AG04449 (cell line): ENCODE measurements around the gene CMPK1.

Experiments used
- CTCF ChIA-PET: fragments of 350-600 bp; formaldehyde crosslinking; extraction: SDS; loops from one replicate; lab custom pipeline; 2021; ENCODE audit warnings: antibody characterized with exemption; lab: Yijun Ruan, JAX
- POLR2A ChIA-PET: fragments of 400-600, 350-600 bp; formaldehyde crosslinking; extraction: SDS; loops from one replicate; lab custom pipeline; 2020; ENCODE audit warnings: antibody characterized with exemption, inconsistent platforms; lab: Yijun Ruan, JAX
- DNase-seq: peaks from one replicate; pipeline ENCODE4 v3.0.0-alpha.2; 2010; ENCODE audit warnings: low read depth, low spot score
- H3K4me3 ChIP-seq: 2 replicates; pipeline ENCODE4 v1.5.1; 2011; ENCODE audit warnings: low read depth, mild to moderate bottlenecking, control low read depth, low read length
- TF ChIP-seq, protein P1 (sequence below): IDR thresholded peaks from one replicate; pipeline ENCODE4 v1.5.1; 2011; ENCODE audit warnings: mild to moderate bottlenecking, moderate library complexity, low read length, control low read depth, inconsistent platforms; ENCODE audit not compliant: insufficient read depth; ENCODE audit errors: missing control alignments

The CMPK1 gene

GRCh38 chr1:47347735-47348134, 14.1 kb downstream of the CMPK1 start:
- POLR2A ChIA-PET: no interaction called here

GRCh38 chr1:47348246-47348645, 14.7 kb downstream of the CMPK1 start:
- no peak for DNase-seq
- TF ChIP-seq, protein P1, sequence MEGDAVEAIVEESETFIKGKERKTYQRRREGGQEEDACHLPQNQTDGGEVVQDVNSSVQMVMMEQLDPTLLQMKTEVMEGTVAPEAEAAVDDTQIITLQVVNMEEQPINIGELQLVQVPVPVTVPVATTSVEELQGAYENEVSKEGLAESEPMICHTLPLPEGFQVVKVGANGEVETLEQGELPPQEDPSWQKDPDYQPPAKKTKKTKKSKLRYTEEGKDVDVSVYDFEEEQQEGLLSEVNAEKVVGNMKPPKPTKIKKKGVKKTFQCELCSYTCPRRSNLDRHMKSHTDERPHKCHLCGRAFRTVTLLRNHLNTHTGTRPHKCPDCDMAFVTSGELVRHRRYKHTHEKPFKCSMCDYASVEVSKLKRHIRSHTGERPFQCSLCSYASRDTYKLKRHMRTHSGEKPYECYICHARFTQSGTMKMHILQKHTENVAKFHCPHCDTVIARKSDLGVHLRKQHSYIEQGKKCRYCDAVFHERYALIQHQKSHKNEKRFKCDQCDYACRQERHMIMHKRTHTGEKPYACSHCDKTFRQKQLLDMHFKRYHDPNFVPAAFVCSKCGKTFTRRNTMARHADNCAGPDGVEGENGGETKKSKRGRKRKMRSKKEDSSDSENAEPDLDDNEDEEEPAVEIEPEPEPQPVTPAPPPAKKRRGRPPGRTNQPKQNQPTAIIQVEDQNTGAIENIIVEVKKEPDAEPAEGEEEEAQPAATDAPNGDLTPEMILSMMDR: no peak
- no peak overlapping the region for H3K4me3 ChIP-seq
- ChIA-PET CTCF (interaction anchor here (1.3 to 2.6 kb wide), 3 partner anchors 8 to 89 kb away, joined by 7 to 10 read pairs (median 8); partner anchors contain the start of gene FOXD2), POLR2A (no interaction called here)

More at GRCh38 chr1:47347735-47348134, 14.1 kb downstream of the CMPK1 start:
- TF ChIP-seq, protein P1: no peak
- H3K4me3 ChIP-seq: no peak overlapping the region
- DNase-seq: no peak
- CTCF ChIA-PET: interaction anchor here (2.6 kb wide), 1 partner anchor 90 kb away, joined by 10 read pairs; the partner anchor contains the start of gene FOXD2

DNA sequence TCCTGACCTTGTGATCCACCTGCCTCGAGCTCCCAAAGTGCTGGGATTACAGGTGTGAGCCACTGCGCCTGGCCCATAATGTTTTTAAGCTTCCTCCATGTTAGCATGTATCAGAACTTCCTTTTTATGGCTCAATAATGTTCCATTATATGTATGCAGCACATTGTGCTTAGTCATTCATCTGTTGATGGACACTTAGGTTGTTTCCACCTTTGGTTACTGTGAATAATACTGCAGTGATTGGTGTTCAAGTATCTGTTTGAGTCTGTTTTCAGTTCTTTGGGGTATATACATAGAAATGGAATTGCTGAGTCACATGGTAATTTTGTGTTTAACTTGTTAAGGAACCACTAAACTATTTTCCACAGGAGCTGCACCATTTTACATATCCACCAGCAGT, 17.7 kb downstream of the CMPK1 start:
- ChIA-PET CTCF (interaction anchor here (1.0 to 1.3 kb wide), 6 partner anchors 12 to 652 kb away, joined by 3 to 4 read pairs (median 3); partner anchors contain the start of gene FOXD2), POLR2A (interaction anchor here (0.6 to 1.2 kb wide), 2 partner anchors 18 to 831 kb away, joined by 3 to 4 read pairs; partner anchors contain the start of gene CMPK1)
- TF ChIP-seq, protein P1: no peak
- no peak for DNase-seq
- H3K4me3 ChIP-seq: no peak overlapping the region

DNA sequence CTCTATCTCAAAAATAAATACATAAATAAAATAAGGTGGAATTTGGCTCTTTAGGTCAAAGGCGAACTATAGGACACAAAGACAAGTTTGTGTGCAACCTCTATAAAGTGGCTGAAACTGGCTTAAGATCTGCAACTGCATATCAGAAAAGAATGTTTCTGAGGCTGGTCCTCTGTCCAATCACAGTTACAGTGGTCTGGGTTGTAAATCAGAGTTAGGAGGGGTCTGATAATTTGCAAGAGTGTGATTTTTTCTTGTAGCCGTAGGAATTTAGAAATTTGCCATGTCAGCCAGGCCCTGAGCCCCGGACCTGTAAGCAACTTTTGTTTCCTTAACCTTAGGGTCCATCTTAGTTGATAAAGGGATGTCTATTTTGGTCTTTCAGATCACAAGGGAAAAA, 27.8 kb downstream of the CMPK1 start:
- ChIA-PET CTCF (no interaction called here), POLR2A (no interaction called here)
- DNase-seq: no peak
- H3K4me3 ChIP-seq: no peak overlapping the region
- TF ChIP-seq, protein P1: no peak

DNA sequence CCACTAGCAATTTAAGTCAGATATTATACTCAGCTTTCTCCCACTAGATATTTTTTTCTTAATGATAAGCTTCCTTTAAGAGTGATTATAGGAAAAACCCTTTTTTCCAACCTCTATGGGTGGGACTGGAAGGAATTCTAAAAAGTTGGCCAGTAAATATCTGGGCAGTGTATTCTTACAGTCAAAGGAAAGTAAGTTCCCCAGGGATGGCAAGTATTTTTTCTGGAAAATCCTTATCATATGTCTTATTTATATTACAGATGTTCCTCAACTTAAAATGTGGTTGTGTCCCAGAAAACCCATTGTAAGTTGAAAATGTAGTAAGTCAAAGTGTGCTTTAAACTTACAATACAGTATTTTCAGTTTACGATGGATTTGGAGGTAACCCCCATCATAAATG, 29.2 kb downstream of the CMPK1 start:
- H3K4me3 ChIP-seq: no peak overlapping the region
- TF ChIP-seq, protein P1: no peak
- ChIA-PET POLR2A (no interaction called here), CTCF (interaction anchor here (0.7 kb wide), 1 partner anchor 352 kb away, joined by 4 read pairs; no protein-coding TSS in a partner anchor)
- no peak for DNase-seq

GRCh38 chr1:47367651-47368050, 34.1 kb downstream of the CMPK1 start:
- H3K4me3 ChIP-seq: no peak overlapping the region
- CTCF ChIA-PET: interaction anchor here (1.4 to 3.1 kb wide), 2 partner anchors 9 to 21 kb away, joined by 4 to 19 read pairs; no protein-coding TSS in a partner anchor
- POLR2A ChIA-PET: no interaction called here
- TF ChIP-seq, protein P1: no peak
- no peak for DNase-seq
